ENCODE data around the gene EID3. TPM values are rescaled to one million over a fixed set of nuclear protein-coding genes. Genes with fewer than 3 reads are reported as not detected.
A peak's percentile ranks its signal among the peaks of the same experiment; 100 is the strongest.
"Not testable (repeated sequence)": the region's sequence is repeated elsewhere in the genome, so short reads cannot be mapped to it uniquely, and the experiment has no call there.

EID3 gene
- total RNA-seq, 2 experiments from 2014 or later: 3.9 to 4.6 TPM

DNA sequence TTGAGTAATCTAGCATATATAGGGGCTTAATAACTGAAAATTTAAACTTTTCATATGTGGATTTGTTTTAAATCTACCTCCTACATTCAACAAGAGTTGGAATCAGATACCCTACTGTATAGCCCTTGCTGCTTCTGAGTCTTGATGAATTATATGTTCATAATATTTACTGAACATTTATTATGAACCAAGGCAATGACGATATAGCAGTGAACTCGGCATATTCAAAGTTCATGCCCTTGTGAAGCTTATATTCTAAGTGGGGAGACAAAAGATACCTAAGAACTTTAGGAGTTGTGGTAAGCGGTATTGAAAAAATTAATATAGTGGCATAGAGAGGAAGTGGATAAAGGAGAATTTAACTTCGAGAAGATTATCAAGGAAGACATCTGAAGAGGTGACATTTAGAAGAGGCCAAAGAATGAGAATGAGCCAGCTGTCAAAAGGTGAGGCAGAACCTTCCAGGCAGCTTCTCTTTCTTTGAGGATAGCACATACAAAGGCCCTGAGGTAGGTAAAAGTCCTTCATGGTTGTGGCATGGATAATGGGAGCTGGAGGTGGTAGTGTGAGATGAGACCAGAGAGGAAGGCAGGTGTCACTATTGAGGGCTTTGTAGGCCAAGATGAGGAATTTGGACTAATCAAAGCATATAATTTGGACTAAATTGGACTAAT is 10.2 kb downstream of the EID3 start:
- Mint-ChIP-seq H3K36me3 (ENCODE audit: low read depth) (peaks cover 59% of the 10 kb centered on the region), H3K4me1 (peaks cover 6% of the 10 kb centered on the region), H3K27ac (peak overlapping the region; percentile 65), H3K9me3 (ENCODE audit: low read depth) (no peaks in the 10 kb centered on the region), H3K4me3 (no peak overlapping the region), H3K27me3 (no peaks in the 10 kb centered on the region)
- ATAC-seq: no peak
- ChIA-PET CTCF (interaction anchor here (1.0 kb wide), 2 partner anchors 21 to 97 kb away, joined by 3 read pairs; no protein-coding TSS in a partner anchor), POLR2A (no interaction called here)
- no peak for DNase-seq
- intact Hi-C loops (cut with DNase I, micrococcal nuclease): no loop called here

DNA sequence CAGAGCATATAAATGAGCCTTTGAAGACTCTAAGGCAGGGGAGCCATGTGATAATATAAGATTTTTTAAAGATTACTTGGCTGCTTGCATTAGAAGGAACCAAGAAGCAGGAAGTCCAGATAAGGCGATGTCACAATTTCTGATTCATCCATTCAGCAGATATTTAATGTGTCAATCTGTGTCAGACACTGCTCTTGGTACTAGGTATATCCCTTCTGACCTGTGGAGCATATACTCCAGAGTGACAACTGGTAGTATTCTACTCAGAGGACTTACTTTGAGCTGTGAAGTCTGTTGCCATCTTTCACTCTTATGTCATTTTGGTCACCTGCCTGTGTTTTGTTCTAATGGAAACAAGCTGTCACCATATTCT is 10.7 kb downstream of the EID3 start:
- ATAC-seq (peak; percentile 23), DNase-seq (no peak)
- Mint-ChIP-seq H3K36me3 (ENCODE audit: low read depth) (peaks cover 58% of the 10 kb centered on the region), H3K4me1 (peaks cover 5% of the 10 kb centered on the region), H3K4me3 (no peak overlapping the region), H3K27me3 (no peaks in the 10 kb centered on the region), H3K27ac (no peak overlapping the region), H3K9me3 (ENCODE audit: low read depth) (no peaks in the 10 kb centered on the region)
- intact Hi-C loops (cut with DNase I, micrococcal nuclease): no loop called here
- ChIA-PET CTCF (interaction anchor here (1.0 kb wide), 1 partner anchor 21 kb away, joined by 3 read pairs; no protein-coding TSS in a partner anchor), POLR2A (no interaction called here)

DNA sequence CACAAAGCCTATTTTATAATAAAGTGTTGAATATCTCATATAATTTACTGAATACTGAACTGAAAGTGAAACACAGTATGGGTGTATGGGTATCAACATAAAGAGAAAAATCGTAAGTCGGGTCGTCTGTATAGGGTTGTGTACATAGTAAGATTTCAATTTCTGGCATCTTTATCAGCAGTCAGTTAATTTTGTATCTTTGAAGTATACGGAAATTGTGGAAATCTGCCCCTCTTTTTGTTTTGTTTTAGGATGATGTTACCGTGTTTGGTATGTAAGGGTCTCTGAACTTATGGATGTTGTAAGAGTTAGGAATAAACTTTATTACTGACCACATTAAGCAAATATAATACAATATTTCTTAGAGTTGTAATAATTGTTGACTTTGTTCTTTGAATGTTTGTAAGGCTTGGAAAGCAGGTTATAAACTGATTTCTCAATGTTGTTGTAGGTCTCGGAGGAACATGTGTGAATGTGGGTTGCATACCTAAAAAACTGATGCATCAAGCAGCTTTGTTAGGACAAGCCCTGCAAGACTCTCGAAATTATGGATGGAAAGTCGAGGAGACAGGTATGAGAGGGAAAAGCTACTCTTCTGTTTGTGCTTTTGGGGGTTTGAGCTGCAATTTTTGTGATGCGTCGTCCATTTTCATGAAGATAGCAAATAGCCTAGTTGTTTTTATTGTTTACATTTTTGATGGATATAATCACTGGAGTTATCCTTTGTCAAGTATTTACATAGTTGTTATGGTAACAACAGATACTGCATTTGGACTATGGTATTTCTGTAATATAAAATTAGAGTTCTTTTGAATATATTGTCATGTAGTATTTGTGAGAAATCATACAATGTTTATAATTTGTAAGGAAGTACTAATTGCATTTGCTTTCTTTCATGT is 12.0 kb downstream of the EID3 start:
- Mint-ChIP-seq H3K36me3 (ENCODE audit: low read depth) (peaks cover 61% of the 10 kb centered on the region), H3K27ac (no peak overlapping the region), H3K4me1 (no peaks in the 10 kb centered on the region), H3K9me3 (ENCODE audit: low read depth) (no peaks in the 10 kb centered on the region), H3K27me3 (no peaks in the 10 kb centered on the region), H3K4me3 (no peak overlapping the region)
- ChIA-PET POLR2A (no interaction called here), CTCF (no interaction called here)
- intact Hi-C loops (cut with DNase I, micrococcal nuclease): no loop called here
- ATAC-seq (no peak), DNase-seq (no peak)

DNA sequence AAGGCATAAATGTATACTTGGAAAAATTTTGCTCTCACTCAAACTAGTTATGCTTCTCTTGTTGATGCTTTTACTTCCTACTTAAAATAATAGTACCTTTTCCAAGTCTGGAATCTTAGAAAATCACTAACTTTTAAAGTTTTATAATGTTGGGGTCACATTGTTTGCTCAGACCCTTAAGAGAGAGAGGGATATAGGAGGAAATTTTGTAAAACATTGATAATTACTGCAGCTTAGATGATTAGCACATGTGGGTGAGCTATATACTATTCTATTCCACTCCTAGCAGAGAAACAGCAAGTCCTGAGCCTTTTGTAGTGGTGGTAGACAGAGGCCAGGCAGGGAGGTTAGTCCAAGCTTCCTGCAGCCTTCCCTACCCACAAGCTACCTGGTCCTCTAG is 13.4 kb downstream of the EID3 start:
- H3K27ac Mint-ChIP-seq: no peak overlapping the region
- ATAC-seq (no peak), DNase-seq (no peak)
- H3K27me3 Mint-ChIP-seq: no peaks in the 10 kb centered on the region
- intact Hi-C loops (cut with DNase I, micrococcal nuclease): no loop called here
- no peaks in the 10 kb centered on the region for H3K9me3 Mint-ChIP-seq (ENCODE audit: low read depth)
- ChIA-PET CTCF (interaction anchor here (0.7 kb wide), 2 partner anchors 25 to 217 kb away, joined by 3 read pairs; no protein-coding TSS in a partner anchor), POLR2A (no interaction called here)
- no peaks in the 10 kb centered on the region for H3K4me1 Mint-ChIP-seq
- peaks cover 62% of the 10 kb centered on the region for H3K36me3 Mint-ChIP-seq (ENCODE audit: low read depth)
- H3K4me3 Mint-ChIP-seq: no peak overlapping the region

DNA sequence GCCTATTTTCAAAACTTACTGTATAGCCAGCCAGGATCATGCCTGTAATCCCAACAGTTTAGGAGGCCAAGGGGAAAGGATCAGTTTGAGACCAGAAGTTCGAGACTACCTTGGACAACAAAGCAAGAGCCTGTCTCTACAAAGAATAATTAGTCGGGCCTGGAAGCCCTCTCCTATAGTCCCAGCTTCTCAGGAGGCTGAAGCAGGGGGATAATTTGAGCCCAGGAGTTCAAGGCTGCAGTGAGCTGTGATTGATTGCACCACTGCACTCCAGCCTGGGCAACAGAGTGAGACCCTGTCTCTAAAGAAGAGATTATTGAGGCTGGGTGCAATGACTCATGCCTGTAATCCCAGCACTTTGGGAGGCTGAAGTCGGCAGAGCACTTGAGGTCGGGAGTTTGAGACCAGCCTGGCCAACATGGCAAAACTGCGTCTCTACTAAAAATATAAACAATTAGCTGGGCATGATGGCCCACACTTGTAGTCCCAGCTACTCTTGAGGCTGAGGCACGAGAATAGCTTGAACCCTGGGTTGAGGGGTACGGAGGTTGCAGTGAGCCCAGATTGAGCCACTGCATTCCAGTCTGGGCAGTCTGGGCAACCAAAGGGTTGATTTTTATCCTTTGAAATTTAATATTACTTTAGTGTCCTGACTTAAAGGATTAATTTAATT is 14.1 kb downstream of the EID3 start:
- ATAC-seq: no peak
- no peaks in the 10 kb centered on the region for H3K4me1 Mint-ChIP-seq
- POLR2A ChIA-PET: no interaction called here
- CTCF ChIA-PET: interaction anchor here (0.7 to 1.0 kb wide), 2 partner anchors 118 to 218 kb away, joined by 3 read pairs; no protein-coding TSS in a partner anchor
- DNase-seq: no peak
- intact Hi-C loops (cut with DNase I, micrococcal nuclease): no loop called here
- no peak overlapping the region for H3K27ac Mint-ChIP-seq
- H3K36me3 Mint-ChIP-seq (ENCODE audit: low read depth): peaks cover 58% of the 10 kb centered on the region
- no peaks in the 10 kb centered on the region for H3K9me3 Mint-ChIP-seq (ENCODE audit: low read depth)
- no peak overlapping the region for H3K4me3 Mint-ChIP-seq
- no peaks in the 10 kb centered on the region for H3K27me3 Mint-ChIP-seq

DNA sequence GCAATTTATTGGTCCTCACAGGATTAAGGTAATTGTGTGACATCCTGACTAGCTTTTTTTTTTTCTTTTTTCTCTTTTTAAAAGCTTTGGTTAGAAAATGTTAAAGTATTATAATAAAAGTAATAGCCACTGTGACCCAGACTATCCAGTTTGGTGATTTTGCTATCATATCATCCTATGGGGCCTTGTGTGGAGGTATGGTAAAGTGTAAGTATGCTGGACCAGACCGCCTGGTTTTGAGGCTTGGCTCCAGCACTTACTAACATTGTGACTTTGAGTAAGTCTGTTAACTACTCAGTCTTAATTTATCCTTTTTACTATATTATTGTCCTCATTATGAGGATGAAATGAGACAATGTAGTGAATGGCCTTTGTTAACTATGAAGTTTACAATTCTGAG is 15.5 kb downstream of the EID3 start:
- H3K4me3 Mint-ChIP-seq: no peak overlapping the region
- H3K36me3 Mint-ChIP-seq (ENCODE audit: low read depth): peaks cover 51% of the 10 kb centered on the region
- no peak for ATAC-seq
- intact Hi-C loops (cut with DNase I, micrococcal nuclease): no loop called here
- DNase-seq: no peak
- ChIA-PET POLR2A (no interaction called here), CTCF (interaction anchor here (0.5 kb wide), 1 partner anchor 695 kb away, joined by 3 read pairs; no protein-coding TSS in a partner anchor)
- H3K27ac Mint-ChIP-seq: no peak overlapping the region
- H3K9me3 Mint-ChIP-seq (ENCODE audit: low read depth): no peaks in the 10 kb centered on the region
- no peaks in the 10 kb centered on the region for H3K4me1 Mint-ChIP-seq
- H3K27me3 Mint-ChIP-seq: no peaks in the 10 kb centered on the region

DNA sequence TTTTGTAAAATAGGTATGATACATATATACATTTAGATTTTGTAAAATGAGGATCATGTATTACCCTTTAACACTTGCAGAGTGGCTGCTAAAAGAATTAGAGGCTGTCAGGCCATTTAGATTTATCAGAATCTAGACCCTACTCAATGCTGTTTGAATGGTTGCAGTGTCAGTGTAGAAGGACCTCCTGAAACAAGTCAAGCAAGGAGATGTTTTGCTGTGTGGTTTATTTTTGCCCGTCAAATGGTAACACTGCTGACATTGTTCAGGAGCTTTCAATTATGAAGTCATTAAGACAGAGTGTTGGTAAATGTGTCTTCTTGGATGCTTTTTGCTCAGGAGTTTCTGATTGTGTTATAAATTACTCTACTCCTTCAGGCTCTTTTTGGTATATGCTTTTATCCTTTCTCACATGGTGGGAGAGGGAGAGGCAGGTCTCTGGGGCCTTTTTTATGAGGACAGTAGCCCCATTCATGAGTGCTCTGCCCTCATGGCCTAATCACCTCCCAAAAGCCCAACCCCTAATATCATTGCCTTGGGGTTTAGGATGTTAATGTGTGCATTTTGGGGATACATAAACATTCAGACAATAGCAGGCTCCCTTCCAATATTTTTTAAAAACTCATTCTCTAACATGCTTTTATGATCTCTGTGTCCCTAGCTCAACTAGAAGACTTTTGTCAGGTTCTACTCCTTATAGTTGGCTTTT is 16.5 kb downstream of the EID3 start:
- Mint-ChIP-seq H3K4me3 (no peak overlapping the region), H3K9me3 (ENCODE audit: low read depth) (no peaks in the 10 kb centered on the region), H3K27me3 (no peaks in the 10 kb centered on the region), H3K4me1 (no peaks in the 10 kb centered on the region), H3K36me3 (ENCODE audit: low read depth) (peaks cover 54% of the 10 kb centered on the region), H3K27ac (no peak overlapping the region)
- ChIA-PET CTCF (interaction anchor here (0.6 to 0.8 kb wide), 4 partner anchors 19 to 1011 kb away, joined by 3 to 4 read pairs (median 4); no protein-coding TSS in a partner anchor), POLR2A (no interaction called here)
- ATAC-seq (no peak), DNase-seq (no peak)
- intact Hi-C loops (cut with DNase I, micrococcal nuclease): no loop called here

DNA sequence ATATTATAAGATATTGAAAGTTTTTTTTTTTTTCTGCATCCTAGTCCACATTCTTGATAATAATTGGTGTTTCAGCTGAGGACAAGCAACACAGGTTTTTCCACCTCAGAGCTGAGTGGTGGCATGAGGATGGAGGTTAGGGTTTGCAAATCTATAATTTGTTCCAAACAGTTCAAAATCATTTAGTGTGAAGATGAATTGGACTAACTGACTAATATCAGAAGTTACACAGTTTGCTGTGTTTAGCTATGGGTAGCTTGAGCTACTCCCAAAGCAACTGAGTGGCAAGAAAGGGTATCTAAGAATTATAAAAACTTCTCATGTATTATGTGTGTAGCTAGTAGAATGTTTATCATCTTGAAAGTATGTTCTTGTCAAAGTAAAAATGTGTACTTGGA is 17.1 kb downstream of the EID3 start:
- Mint-ChIP-seq H3K27ac (no peak overlapping the region), H3K27me3 (no peaks in the 10 kb centered on the region), H3K36me3 (ENCODE audit: low read depth) (peaks cover 52% of the 10 kb centered on the region), H3K4me3 (no peak overlapping the region), H3K4me1 (no peaks in the 10 kb centered on the region), H3K9me3 (ENCODE audit: low read depth) (no peaks in the 10 kb centered on the region)
- DNase-seq (no peak), ATAC-seq (peak; percentile 60)
- ChIA-PET CTCF (interaction anchor here (0.6 to 0.8 kb wide), 4 partner anchors 18 to 1011 kb away, joined by 3 to 4 read pairs (median 4); no protein-coding TSS in a partner anchor), POLR2A (no interaction called here)
- intact Hi-C loops (cut with DNase I, micrococcal nuclease): no loop called here

DNA sequence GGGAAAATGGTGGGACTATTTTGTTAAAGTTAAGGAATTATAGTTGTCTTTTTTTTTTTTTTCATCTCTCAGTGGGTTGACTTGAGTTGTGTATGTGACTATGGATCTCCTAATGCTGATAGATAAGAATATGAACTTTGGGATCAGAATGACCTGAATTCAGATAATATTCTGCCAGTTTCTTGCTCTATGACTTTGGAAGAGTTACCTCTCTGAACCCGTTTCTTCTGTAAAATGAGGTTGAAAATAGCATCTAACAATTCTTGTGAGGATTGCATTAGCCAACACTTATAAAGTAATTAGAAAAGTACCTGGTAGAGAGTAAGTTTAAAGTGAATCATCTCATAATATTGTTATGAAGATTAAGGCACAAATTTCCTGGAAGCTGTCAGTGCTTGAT is 18.4 kb downstream of the EID3 start:
- H3K27ac Mint-ChIP-seq: no peak overlapping the region
- POLR2A ChIA-PET: interaction anchor here (0.6 to 0.7 kb wide), 3 partner anchors 24 to 688 kb away, joined by 3 to 4 read pairs (median 3); no protein-coding TSS in a partner anchor
- peaks cover 45% of the 10 kb centered on the region for H3K36me3 Mint-ChIP-seq (ENCODE audit: low read depth)
- intact Hi-C loops (cut with DNase I, micrococcal nuclease): no loop called here
- H3K27me3 Mint-ChIP-seq: no peaks in the 10 kb centered on the region
- no peaks in the 10 kb centered on the region for H3K4me1 Mint-ChIP-seq
- H3K9me3 Mint-ChIP-seq (ENCODE audit: low read depth): no peaks in the 10 kb centered on the region
- no peak for ATAC-seq
- DNase-seq: no peak
- CTCF ChIA-PET: no interaction called here
- H3K4me3 Mint-ChIP-seq: no peak overlapping the region

DNA sequence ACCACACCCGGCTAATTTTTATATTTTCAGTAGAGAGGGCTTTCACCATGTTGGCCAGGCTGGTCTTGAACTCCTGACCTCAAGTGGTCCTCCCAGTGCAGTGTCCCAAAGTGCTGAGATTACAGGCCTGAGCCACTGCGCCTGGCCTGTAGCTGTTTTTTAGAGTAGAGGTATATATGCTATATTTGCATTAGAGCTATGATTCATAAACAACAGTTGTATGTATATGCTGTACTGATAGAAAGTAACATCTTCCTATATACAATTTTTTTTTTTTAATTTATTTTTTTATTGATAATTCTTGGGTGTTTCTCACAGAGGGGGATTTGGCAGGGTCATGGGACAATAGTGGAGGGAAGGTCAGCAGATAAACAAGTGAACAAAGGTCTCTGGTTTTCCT is 19.0 kb downstream of the EID3 start:
- CTCF ChIA-PET; H3K27ac Mint-ChIP-seq; intact Hi-C loops (cut with DNase I, micrococcal nuclease); DNase-seq; H3K4me1 Mint-ChIP-seq; H3K4me3 Mint-ChIP-seq; H3K27me3 Mint-ChIP-seq; ATAC-seq; H3K9me3 Mint-ChIP-seq (ENCODE audit: low read depth): not testable (repeated sequence)
- POLR2A ChIA-PET: interaction anchor here (0.6 kb wide), 1 partner anchor 24 kb away, joined by 4 read pairs; no protein-coding TSS in a partner anchor
- peaks cover 46% of the 10 kb centered on the region for H3K36me3 Mint-ChIP-seq (ENCODE audit: low read depth)

DNA sequence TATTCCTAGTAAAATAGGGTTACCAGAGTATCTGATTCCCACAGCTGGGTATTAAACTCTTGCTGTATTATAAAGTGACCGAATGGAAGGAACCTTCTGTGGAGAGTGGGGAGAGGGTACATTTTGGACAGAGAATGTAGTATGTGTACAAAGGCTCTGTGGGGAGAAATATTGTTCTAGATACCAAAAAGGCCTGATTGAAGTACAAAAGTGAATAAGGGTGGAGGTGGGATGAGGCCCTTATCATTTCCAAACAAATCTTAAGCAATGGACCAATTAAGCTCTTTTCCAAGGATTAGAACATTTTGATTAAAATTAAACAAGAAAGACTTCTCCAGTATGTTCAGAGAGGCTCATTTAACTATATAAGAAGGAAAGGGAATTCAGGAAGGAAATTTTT is 20.4 kb downstream of the EID3 start:
- H3K36me3 Mint-ChIP-seq (ENCODE audit: low read depth): peaks cover 52% of the 10 kb centered on the region
- DNase-seq (no peak), ATAC-seq (no peak)
- no peaks in the 10 kb centered on the region for H3K27me3 Mint-ChIP-seq
- intact Hi-C loops (cut with DNase I, micrococcal nuclease): no loop called here
- ChIA-PET POLR2A (no interaction called here), CTCF (no interaction called here)
- H3K9me3 Mint-ChIP-seq (ENCODE audit: low read depth): no peaks in the 10 kb centered on the region
- no peak overlapping the region for H3K27ac Mint-ChIP-seq
- no peak overlapping the region for H3K4me3 Mint-ChIP-seq
- no peaks in the 10 kb centered on the region for H3K4me1 Mint-ChIP-seq

Measured in activated CD4-positive, alpha-beta T cell treated with anti-CD3 and anti-CD28 coated beads for 36 hours (primary cell).